ENCODE results near the gene OR13C3.
"Not testable (repeated sequence)": the region's sequence is repeated elsewhere in the genome, so short reads cannot be mapped to it uniquely, and the experiment has no call there.

Gene OR13C3

DNA sequence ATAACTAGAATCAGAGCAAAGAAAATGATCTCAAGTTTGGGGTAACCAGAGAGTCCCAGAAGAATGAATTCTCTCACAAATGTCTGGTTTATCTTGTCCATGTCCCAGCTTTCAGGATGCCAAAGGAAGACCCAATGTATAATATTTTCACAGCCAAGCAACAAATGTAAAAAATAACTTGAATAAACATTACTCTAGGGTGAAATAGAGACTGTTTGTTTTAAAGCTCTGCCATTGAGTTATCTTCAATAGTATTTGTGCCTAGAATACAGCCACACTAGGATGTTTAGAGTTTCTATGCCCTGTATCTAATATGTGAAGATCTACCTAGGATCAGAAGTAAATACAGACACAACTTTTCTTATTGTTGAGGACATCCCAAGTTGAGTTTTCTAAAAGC lies 9.5 kb downstream of the OR13C3 start, which contains the start of gene OR13C4:
TSS of gene OR13C4 (minus strand) at position 101 of the 400 bp plus-strand sequence. CDS start at position 101, 0 bp downstream.
- no peak for ATAC-seq
- TF ChIP-seq SNAI2 (CRISPR knock-in tag; IDR thresholded peaks at IDR 0.05) (no peak), TCF4 (CRISPR knock-in tag; IDR thresholded peaks at IDR 0.05; ENCODE audit: borderline replicate concordance) (no peak), TOX (CRISPR knock-in tag; IDR thresholded peaks at IDR 0.05; ENCODE audit: borderline replicate concordance) (no peak)

DNA sequence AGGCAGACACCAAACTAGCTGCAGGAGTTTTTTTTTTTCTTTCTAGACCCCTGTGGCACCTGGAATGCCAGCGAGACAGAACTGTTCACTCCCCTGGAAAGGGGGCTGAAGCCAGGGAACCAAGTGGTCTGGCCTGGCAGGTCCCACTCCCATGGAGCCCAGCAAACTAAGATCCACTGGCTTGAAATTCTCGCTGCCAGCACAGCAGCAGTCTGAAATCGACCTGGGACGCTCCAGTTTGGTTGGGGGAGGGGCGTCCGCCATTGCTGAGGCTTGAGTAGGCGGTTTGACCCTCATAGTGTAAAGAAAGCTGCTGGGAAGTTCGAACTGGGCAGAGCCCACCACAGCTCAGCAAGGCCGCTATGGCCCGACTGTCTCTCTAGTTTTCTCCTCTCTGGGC lies 16.4 kb downstream of the OR13C3 start:
- ATAC-seq: not testable (repeated sequence)

DNA sequence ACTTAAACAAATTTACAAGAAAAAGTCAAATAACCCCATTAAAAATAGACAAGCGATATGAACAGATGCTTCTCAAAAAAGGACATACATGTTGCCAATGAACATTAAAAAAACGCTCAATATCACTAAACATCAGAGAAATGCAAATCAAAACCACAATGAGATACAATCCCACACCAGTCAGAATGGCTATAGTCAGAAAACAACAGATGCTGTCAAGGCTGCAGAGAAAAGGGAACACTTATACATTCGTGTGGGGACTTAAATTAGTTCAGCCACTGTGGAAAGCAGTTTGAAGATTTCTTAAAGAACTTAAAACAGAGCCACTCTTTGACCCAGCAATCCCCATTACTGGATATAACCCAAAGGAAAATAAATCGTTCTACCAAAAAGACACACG lies 21.8 kb downstream of the OR13C3 start:
- no peak for ATAC-seq
- TF ChIP-seq, protein P1, sequence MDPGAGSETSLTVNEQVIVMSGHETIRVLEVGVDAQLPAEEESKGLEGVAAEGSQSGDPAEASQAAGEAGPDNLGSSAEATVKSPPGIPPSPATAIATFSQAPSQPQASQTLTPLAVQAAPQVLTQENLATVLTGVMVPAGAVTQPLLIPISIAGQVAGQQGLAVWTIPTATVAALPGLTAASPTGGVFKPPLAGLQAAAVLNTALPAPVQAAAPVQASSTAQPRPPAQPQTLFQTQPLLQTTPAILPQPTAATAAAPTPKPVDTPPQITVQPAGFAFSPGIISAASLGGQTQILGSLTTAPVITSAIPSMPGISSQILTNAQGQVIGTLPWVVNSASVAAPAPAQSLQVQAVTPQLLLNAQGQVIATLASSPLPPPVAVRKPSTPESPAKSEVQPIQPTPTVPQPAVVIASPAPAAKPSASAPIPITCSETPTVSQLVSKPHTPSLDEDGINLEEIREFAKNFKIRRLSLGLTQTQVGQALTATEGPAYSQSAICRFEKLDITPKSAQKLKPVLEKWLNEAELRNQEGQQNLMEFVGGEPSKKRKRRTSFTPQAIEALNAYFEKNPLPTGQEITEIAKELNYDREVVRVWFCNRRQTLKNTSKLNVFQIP (CRISPR knock-in tag; IDR thresholded peaks at IDR 0.05; ENCODE audit: borderline replicate concordance, low read depth): no peak
- TF ChIP-seq BACH2 (CRISPR knock-in tag; IDR thresholded peaks at IDR 0.05; ENCODE audit: borderline replicate concordance) (no peak), RARB (CRISPR knock-in tag; IDR thresholded peaks at IDR 0.05) (no peak), ISL1 (CRISPR knock-in tag; IDR thresholded peaks at IDR 0.05) (no peak), OSR1 (CRISPR knock-in tag; IDR thresholded peaks at IDR 0.05) (no peak), TCF4 (CRISPR knock-in tag; IDR thresholded peaks at IDR 0.05; ENCODE audit: borderline replicate concordance) (no peak)
- TF ChIP-seq, protein P2, sequence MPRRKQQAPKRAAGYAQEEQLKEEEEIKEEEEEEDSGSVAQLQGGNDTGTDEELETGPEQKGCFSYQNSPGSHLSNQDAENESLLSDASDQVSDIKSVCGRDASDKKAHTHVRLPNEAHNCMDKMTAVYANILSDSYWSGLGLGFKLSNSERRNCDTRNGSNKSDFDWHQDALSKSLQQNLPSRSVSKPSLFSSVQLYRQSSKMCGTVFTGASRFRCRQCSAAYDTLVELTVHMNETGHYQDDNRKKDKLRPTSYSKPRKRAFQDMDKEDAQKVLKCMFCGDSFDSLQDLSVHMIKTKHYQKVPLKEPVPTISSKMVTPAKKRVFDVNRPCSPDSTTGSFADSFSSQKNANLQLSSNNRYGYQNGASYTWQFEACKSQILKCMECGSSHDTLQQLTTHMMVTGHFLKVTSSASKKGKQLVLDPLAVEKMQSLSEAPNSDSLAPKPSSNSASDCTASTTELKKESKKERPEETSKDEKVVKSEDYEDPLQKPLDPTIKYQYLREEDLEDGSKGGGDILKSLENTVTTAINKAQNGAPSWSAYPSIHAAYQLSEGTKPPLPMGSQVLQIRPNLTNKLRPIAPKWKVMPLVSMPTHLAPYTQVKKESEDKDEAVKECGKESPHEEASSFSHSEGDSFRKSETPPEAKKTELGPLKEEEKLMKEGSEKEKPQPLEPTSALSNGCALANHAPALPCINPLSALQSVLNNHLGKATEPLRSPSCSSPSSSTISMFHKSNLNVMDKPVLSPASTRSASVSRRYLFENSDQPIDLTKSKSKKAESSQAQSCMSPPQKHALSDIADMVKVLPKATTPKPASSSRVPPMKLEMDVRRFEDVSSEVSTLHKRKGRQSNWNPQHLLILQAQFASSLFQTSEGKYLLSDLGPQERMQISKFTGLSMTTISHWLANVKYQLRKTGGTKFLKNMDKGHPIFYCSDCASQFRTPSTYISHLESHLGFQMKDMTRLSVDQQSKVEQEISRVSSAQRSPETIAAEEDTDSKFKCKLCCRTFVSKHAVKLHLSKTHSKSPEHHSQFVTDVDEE (CRISPR knock-in tag; IDR thresholded peaks at IDR 0.05): no peak

DNA sequence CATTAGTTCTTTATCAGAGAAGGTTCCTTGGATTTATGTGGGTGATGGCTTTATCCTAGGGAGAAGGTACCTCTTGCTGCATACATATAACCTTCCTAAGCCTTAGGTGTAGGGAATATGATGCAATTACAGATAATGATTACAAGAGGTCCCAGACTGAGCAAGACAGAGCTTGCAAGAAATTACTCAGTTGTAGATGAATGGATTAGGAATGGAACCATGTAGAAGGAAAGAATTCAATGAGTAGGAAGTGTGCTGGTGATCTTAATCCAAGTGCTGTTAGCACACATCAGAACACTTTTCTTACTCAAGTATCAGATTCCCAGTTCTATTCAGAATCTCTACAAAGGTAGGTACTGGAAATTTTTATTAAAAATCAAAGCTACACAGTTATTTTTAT lies 30.1 kb downstream of the OR13C3 start:
- TF ChIP-seq TOX (CRISPR knock-in tag; IDR thresholded peaks at IDR 0.05; ENCODE audit: borderline replicate concordance): no peak
- no peak for TF ChIP-seq BACH2 (CRISPR knock-in tag; IDR thresholded peaks at IDR 0.05; ENCODE audit: borderline replicate concordance)
- no peak for TF ChIP-seq ESRRG (CRISPR knock-in tag; IDR thresholded peaks at IDR 0.05)
- TF ChIP-seq ZFP30 (CRISPR knock-in tag; IDR thresholded peaks at IDR 0.05): no peak
- TF ChIP-seq GLIS3 (CRISPR knock-in tag; IDR thresholded peaks at IDR 0.05): no peak
- no peak for TF ChIP-seq ZC3H10 (CRISPR knock-in tag; IDR thresholded peaks at IDR 0.05)
- TF ChIP-seq, protein P1 (CRISPR knock-in tag; IDR thresholded peaks at IDR 0.05; ENCODE audit: borderline replicate concordance, low read depth): no peak
- no peak for TF ChIP-seq ZFP3 (CRISPR knock-in tag; IDR thresholded peaks at IDR 0.05)
- no peak for TF ChIP-seq TCF4 (CRISPR knock-in tag; IDR thresholded peaks at IDR 0.05; ENCODE audit: borderline replicate concordance)
- TF ChIP-seq, protein P3, sequence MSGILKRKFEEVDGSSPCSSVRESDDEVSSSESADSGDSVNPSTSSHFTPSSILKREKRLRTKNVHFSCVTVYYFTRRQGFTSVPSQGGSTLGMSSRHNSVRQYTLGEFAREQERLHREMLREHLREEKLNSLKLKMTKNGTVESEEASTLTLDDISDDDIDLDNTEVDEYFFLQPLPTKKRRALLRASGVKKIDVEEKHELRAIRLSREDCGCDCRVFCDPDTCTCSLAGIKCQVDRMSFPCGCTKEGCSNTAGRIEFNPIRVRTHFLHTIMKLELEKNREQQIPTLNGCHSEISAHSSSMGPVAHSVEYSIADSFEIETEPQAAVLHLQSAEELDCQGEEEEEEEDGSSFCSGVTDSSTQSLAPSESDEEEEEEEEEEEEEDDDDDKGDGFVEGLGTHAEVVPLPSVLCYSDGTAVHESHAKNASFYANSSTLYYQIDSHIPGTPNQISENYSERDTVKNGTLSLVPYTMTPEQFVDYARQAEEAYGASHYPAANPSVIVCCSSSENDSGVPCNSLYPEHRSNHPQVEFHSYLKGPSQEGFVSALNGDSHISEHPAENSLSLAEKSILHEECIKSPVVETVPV (CRISPR knock-in tag; IDR thresholded peaks at IDR 0.05): no peak
- no peak for TF ChIP-seq ISL1 (CRISPR knock-in tag; IDR thresholded peaks at IDR 0.05)
- TF ChIP-seq ZNF70 (CRISPR knock-in tag; IDR thresholded peaks at IDR 0.05): no peak
- no peak for TF ChIP-seq CSDC2 (CRISPR knock-in tag; IDR thresholded peaks at IDR 0.05)
- TF ChIP-seq OSR1 (CRISPR knock-in tag; IDR thresholded peaks at IDR 0.05): no peak
- no peak for TF ChIP-seq PPARA (CRISPR knock-in tag; IDR thresholded peaks at IDR 0.05; ENCODE audit: borderline replicate concordance)
- TF ChIP-seq SNAI2 (CRISPR knock-in tag; IDR thresholded peaks at IDR 0.05): no peak
- TF ChIP-seq, protein P2 (CRISPR knock-in tag; IDR thresholded peaks at IDR 0.05): no peak
- TF ChIP-seq, protein P4, sequence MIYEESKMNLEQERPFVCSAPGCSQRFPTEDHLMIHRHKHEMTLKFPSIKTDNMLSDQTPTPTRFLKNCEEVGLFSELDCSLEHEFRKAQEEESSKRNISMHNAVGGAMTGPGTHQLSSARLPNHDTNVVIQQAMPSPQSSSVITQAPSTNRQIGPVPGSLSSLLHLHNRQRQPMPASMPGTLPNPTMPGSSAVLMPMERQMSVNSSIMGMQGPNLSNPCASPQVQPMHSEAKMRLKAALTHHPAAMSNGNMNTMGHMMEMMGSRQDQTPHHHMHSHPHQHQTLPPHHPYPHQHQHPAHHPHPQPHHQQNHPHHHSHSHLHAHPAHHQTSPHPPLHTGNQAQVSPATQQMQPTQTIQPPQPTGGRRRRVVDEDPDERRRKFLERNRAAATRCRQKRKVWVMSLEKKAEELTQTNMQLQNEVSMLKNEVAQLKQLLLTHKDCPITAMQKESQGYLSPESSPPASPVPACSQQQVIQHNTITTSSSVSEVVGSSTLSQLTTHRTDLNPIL (CRISPR knock-in tag; IDR thresholded peaks at IDR 0.05; ENCODE audit: low read depth): no peak
- no peak for TF ChIP-seq ARNTL (CRISPR knock-in tag; IDR thresholded peaks at IDR 0.05; ENCODE audit: borderline replicate concordance, low read depth)
- no peak for TF ChIP-seq ZNF565 (CRISPR knock-in tag; conservative IDR thresholded peaks at IDR 0.05; ENCODE audit: low read depth)
- ATAC-seq: no peak

Data from SK-N-SH treated with all-trans-retinoic acid at 6 μM for 48 hours (cell line).